Liver (tissue), 9 donors: Measurements from ENCODE around the gene C11orf68. TPM values are rescaled to one million over a fixed set of nuclear protein-coding genes. Genes with fewer than 3 reads are reported as not detected.

ENCODE experiments used
- DNase-seq: peaks from one replicate; pipeline ENCODE4 v3.0.0-alpha.2; 2017; ENCODE audit warnings: low spot score
- H3K27ac ChIP-seq, 2 donors: one replicate each; pipeline ENCODE4 v1.7.0; 2013; ENCODE audit warnings: inconsistent platforms in 2 of 2, low read length in 2 of 2, control low read depth in 1 of 2, low read depth in 1 of 2, mild to moderate bottlenecking in 1 of 2
- H3K27me3 ChIP-seq, 4 donors: one replicate each; pipeline versions ENCODE4 v1.6.1 to v1.7.0; 2013; ENCODE audit warnings: low read length in 3 of 4, inconsistent platforms in 1 of 4, mild to moderate bottlenecking in 1 of 4, moderate library complexity in 1 of 4; ENCODE audit not compliant: control insufficient read depth in 4 of 4, insufficient read depth in 4 of 4
- H3K36me3 ChIP-seq, 4 donors: one replicate each; pipeline versions ENCODE4 v1.6.1 to v1.7.0; 2013; ENCODE audit warnings: low read length in 3 of 4, mild to moderate bottlenecking in 3 of 4, low read depth in 1 of 4, moderate library complexity in 1 of 4; ENCODE audit not compliant: control insufficient read depth in 4 of 4, insufficient read depth in 3 of 4
- H3K4me1 ChIP-seq, 4 donors: one replicate each; pipeline versions ENCODE4 v1.6.1 to v1.7.0; 2013; ENCODE audit warnings: low read length in 3 of 4, mild to moderate bottlenecking in 3 of 4, moderate library complexity in 1 of 4; ENCODE audit not compliant: control insufficient read depth in 4 of 4, insufficient read depth in 4 of 4
- H3K4me3 ChIP-seq, 3 donors: one replicate each; pipeline versions ENCODE4 v1.6.1 to v1.7.0; 2013; ENCODE audit warnings: low read length in 3 of 3, control low read depth in 1 of 3, low read depth in 1 of 3, mild to moderate bottlenecking in 1 of 3
- H3K9ac ChIP-seq, 2 donors: one replicate each; pipeline ENCODE4 v1.7.0; 2013; ENCODE audit warnings: low read length in 2 of 2, mild to moderate bottlenecking in 2 of 2, moderate library complexity in 2 of 2, control low read depth in 1 of 2, low read depth in 1 of 2
- H3K9me3 ChIP-seq, 4 donors: one replicate each; pipeline versions ENCODE4 v1.6.1 to v1.7.0; 2013; ENCODE audit warnings: low read length in 3 of 4; ENCODE audit not compliant: control insufficient read depth in 4 of 4
- EGR1 ChIP-seq, 2 donors: IDR thresholded peaks; 2 replicates each; pipeline ENCODE4 v1.6.1; 2016 to 2018; ENCODE audit warnings: antibody characterized with exemption in 2 of 2, low read depth in 2 of 2
- FOXA1 ChIP-seq: IDR thresholded peaks from 2 replicates; pipeline ENCODE4 v1.6.1; 2016; ENCODE audit warnings: antibody characterized with exemption
- FOXA2 ChIP-seq: IDR thresholded peaks from 2 replicates; pipeline ENCODE4 v1.6.1; 2016; ENCODE audit warnings: antibody characterized with exemption
- GABPA ChIP-seq, 2 donors: IDR thresholded peaks in 1 of 2; conservative IDR thresholded peaks in 1 of 2; 2 replicates each; pipeline ENCODE4 v1.6.1; 2016; ENCODE audit warnings: antibody characterized with exemption in 2 of 2, mild to moderate bottlenecking in 1 of 2, moderate library complexity in 1 of 2
- HNF4A ChIP-seq, 2 donors: conservative IDR thresholded peaks; 2 replicates each; pipeline ENCODE4 v1.6.1; 2016; ENCODE audit warnings: antibody characterized with exemption in 2 of 2, mild to moderate bottlenecking in 2 of 2
- HNF4G ChIP-seq: IDR thresholded peaks from 2 replicates; pipeline ENCODE4 v1.6.1; 2016; ENCODE audit warnings: antibody characterized with exemption
- JUND ChIP-seq, 2 donors: IDR thresholded peaks; 2 replicates each; pipeline ENCODE4 v1.6.1; 2016; ENCODE audit warnings: antibody characterized with exemption in 2 of 2
- NR2F2 ChIP-seq: IDR thresholded peaks from 2 replicates; pipeline ENCODE4 v1.6.1; 2016; ENCODE audit warnings: antibody characterized with exemption
- RAD21 ChIP-seq, 2 donors: IDR thresholded peaks; 2 replicates each; pipeline ENCODE4 v1.6.1; 2016; ENCODE audit warnings: antibody characterized with exemption in 2 of 2, mild to moderate bottlenecking in 2 of 2
- RXRA ChIP-seq, 2 donors: IDR thresholded peaks; 2 replicates each; pipeline ENCODE4 v1.6.1; 2017 to 2018; ENCODE audit warnings: antibody characterized with exemption in 2 of 2, mild to moderate bottlenecking in 1 of 2
- SP1 ChIP-seq: IDR thresholded peaks from 2 replicates; pipeline ENCODE4 v1.6.1; 2018; ENCODE audit warnings: antibody characterized with exemption, mild to moderate bottlenecking
- TAF1 ChIP-seq: conservative IDR thresholded peaks from 2 replicates; pipeline ENCODE4 v1.6.1; 2016; ENCODE audit warnings: antibody characterized with exemption, mild to moderate bottlenecking
- YY1 ChIP-seq: IDR thresholded peaks from 2 replicates; pipeline ENCODE4 v1.6.1; 2016; ENCODE audit warnings: antibody characterized with exemption, mild to moderate bottlenecking
- whole genome bisulfite sequencing: extraction: QIAGEN DNeasy Blood & Tissue Kit; methylation state at CpG from one replicate; pipeline ENCODE4 v1.1.7; 2013; 5-methylcytosine and 5-hydroxymethylcytosine counted together
- polyA plus RNA-seq, 2 donors: library from polyadenylated mRNA; stranded (reverse) in 1 of 2; unstranded in 1 of 2; fragments of 200-250 nt in 1 of 2; fragments of >200 nt in 1 of 2; fragmentation: Nextera tagmentation in 1 of 2; extraction: Ambion mirVana in 1 of 2; gene quantifications; one replicate each; pipeline versions ENCODE4 v1.2.1 to v1.2.3, GENCODE V29; 2013 to 2015
- total RNA-seq, 2 donors: library from RNA; depleted of rRNA; stranded (reverse); fragments of >200 nt; gene quantifications; one replicate each; pipeline ENCODE4 v1.2.3, GENCODE V29; 2014
- TF ChIP-seq, protein P1 (sequence below): IDR thresholded peaks from 2 replicates; pipeline ENCODE4 v1.6.1; 2016; ENCODE audit warnings: antibody characterized with exemption
- TF ChIP-seq, protein P2 (sequence below): fragments of 150-350 bp; IDR thresholded peaks from 2 replicates; pipeline ENCODE4 v1.5.1; 2017; ENCODE audit warnings: improper control_type of control experiment, low read depth, low read length; ENCODE audit not compliant: missing input control
- TF ChIP-seq, protein P3 (sequence below): IDR thresholded peaks from 2 replicates; pipeline ENCODE4 v1.6.1; 2016; ENCODE audit warnings: antibody characterized with exemption
- TF ChIP-seq, protein P4 (sequence below): IDR thresholded peaks from 2 replicates; pipeline ENCODE4 v1.6.1; 2016; ENCODE audit warnings: antibody characterized with exemption, mild to moderate bottlenecking
- TF ChIP-seq, protein P5 (sequence below): IDR thresholded peaks from 2 replicates; pipeline ENCODE4 v1.6.1; 2016; ENCODE audit warnings: antibody characterized with exemption
- donor health status: healthy.
- donor health status: healthy.
- donor health status: healthy.
- donor health status: healthy.
- donor health status: healthy.

C11orf68 gene
- total and polyA plus RNA-seq, 4 donors = 4.4 to 15.4 (median 11.2) TPM

DNA sequence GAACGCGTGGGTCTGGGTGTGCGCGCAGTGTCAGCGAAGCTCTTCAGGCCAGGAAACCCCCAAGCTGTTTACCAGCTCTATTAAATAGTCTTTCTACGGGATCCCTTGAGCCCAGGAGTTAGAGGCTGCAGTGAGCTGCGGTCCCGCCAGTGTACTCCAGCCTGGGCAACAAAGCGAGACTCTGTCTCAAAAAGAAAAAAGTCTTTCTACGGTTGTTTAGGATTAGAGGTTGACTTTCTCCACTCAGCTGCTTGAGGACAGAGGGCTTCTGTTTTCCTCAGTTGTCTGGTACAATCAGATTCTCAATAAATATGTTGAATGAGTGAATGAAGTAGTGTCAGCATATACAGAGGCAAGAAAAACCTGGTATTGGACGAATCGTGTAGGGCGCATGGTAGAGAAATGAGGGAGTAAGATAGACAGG, 43.3 kb upstream of the C11orf68 start:
- peak overlapping the region; percentile 81 to 88 (median 87) for H3K4me3 ChIP-seq
- no peak for DNase-seq
- no peaks in the 10 kb centered on the region for H3K27me3 ChIP-seq
- H3K9ac ChIP-seq = peak overlapping the region in 1 of 2 donors; percentile 83
- peaks cover 5 to 21% (median 18%) of the 10 kb centered on the region in 4 donors for H3K4me1 ChIP-seq
- 8% methylated on average over 13 of the region's 13 CpGs for WGBS
- no peaks in the 10 kb centered on the region for H3K9me3 ChIP-seq
- peaks cover 15 to 30% (median 18%) of the 10 kb centered on the region in 4 donors for H3K36me3 ChIP-seq
- TF ChIP-seq FOXA1 (no peak), NR2F2 (no peak), GABPA (IDR thresholded peaks at IDR 0.05 in 1 of 2, conservative IDR thresholded peaks at IDR 0.05 in 1 of 2) (no peak), HNF4A (conservative IDR thresholded peaks at IDR 0.05) (no peak), YY1 (no peak), JUND (IDR thresholded peaks at IDR 0.05) (no peak), RAD21 (IDR thresholded peaks at IDR 0.05) (no peak), EGR1 (IDR thresholded peaks at IDR 0.05; ENCODE audit: low read depth in 2 of 2) (no peak), FOXA2 (no peak), HNF4G (no peak)
- TF ChIP-seq, protein P1, sequence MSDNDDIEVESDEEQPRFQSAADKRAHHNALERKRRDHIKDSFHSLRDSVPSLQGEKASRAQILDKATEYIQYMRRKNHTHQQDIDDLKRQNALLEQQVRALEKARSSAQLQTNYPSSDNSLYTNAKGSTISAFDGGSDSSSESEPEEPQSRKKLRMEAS = no peak
- TF ChIP-seq, protein P2, sequence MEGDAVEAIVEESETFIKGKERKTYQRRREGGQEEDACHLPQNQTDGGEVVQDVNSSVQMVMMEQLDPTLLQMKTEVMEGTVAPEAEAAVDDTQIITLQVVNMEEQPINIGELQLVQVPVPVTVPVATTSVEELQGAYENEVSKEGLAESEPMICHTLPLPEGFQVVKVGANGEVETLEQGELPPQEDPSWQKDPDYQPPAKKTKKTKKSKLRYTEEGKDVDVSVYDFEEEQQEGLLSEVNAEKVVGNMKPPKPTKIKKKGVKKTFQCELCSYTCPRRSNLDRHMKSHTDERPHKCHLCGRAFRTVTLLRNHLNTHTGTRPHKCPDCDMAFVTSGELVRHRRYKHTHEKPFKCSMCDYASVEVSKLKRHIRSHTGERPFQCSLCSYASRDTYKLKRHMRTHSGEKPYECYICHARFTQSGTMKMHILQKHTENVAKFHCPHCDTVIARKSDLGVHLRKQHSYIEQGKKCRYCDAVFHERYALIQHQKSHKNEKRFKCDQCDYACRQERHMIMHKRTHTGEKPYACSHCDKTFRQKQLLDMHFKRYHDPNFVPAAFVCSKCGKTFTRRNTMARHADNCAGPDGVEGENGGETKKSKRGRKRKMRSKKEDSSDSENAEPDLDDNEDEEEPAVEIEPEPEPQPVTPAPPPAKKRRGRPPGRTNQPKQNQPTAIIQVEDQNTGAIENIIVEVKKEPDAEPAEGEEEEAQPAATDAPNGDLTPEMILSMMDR = no peak
- TF ChIP-seq, protein P3, sequence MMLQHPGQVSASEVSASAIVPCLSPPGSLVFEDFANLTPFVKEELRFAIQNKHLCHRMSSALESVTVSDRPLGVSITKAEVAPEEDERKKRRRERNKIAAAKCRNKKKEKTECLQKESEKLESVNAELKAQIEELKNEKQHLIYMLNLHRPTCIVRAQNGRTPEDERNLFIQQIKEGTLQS = no peak
- H3K27ac ChIP-seq = no peak overlapping the region

DNA sequence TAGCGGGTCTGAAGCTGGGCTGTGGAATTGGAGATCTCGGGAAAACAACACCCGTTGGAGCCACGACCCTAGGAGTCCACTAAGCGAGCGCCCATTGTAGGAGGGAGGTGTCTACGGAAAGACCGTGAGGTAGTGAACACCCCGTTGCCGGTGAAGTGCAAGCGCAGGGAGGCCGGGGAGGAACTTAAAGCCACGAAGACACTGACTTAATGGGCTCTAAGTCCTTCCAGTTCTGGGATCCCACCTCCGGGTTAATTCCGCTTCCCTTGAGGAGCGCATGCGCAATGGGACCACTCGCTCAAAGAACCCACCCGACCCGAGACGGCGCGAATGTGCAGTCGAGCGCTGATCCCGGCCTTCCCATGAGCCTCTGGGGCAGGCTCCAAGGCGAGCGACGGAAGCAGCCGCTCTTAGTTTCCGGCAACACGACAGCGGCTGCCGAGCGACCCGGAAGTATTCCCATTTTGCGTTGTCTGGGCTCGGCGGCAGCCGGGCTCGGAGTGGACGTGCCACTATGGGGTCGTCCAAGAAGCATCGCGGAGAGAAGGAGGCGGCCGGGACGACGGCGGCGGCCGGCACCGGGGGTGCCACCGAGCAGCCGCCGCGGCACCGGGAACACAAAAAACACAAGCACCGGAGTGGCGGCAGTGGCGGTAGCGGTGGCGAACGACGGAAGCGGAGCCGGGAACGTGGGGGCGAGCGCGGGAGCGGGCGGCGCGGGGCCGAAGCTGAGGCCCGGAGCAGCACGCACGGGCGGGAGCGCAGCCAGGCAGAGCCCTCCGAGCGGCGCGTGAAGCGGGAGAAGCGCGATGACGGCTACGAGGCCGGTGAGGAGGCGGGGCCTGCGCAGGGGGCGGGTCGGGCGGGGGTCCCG, 42.6 kb upstream of the C11orf68 start, which contains the start of gene SART1:
Gene SART1 (plus strand): TSS at position 468 of the 874 bp plus-strand sequence. CDS start 47 bp downstream, at position 515.
- Histone ChIP-seq H3K9ac (peak within 1 kb of the TSS; percentile 83 to 98), H3K27ac (peak within 1 kb of the TSS; percentile 49 to 88), H3K4me1 (peaks cover 5 to 21% (median 18%) of the 10 kb centered on the region in 4 donors), H3K36me3 (peaks cover 12 to 23% (median 13%) of the 10 kb centered on the region in 4 donors), H3K9me3 (no peaks in the 10 kb centered on the region), H3K4me3 (peak within 1 kb of the TSS; percentile 81 to 97 (median 87)), H3K27me3 (no peaks in the 10 kb centered on the region)
- WGBS = under 1% methylated on average over 97 of the region's 97 CpGs
- DNase-seq = peak; percentile 93
- TF ChIP-seq NR2F2 (peak; percentile 38), JUND (IDR thresholded peaks at IDR 0.05) (no peak), TAF1 (peak; percentile 92), RXRA (IDR thresholded peaks at IDR 0.05) (peak; percentile 86 to 89), EGR1 (IDR thresholded peaks at IDR 0.05; ENCODE audit: low read depth in 2 of 2) (peak in 1 of 2 donors; percentile 73), FOXA1 (peak; percentile 22), YY1 (peak; percentile 96), SP1 (peak; percentile 63), GABPA (IDR thresholded peaks at IDR 0.05 in 1 of 2, conservative IDR thresholded peaks at IDR 0.05 in 1 of 2) (peak; percentile 87 to 100), HNF4A (conservative IDR thresholded peaks at IDR 0.05) (peak in 1 of 2 donors; percentile 21), RAD21 (IDR thresholded peaks at IDR 0.05) (peak in 1 of 2 donors; percentile 70), HNF4G (no peak), FOXA2 (no peak)
- TF ChIP-seq, protein P3 = no peak
- TF ChIP-seq, protein P4, sequence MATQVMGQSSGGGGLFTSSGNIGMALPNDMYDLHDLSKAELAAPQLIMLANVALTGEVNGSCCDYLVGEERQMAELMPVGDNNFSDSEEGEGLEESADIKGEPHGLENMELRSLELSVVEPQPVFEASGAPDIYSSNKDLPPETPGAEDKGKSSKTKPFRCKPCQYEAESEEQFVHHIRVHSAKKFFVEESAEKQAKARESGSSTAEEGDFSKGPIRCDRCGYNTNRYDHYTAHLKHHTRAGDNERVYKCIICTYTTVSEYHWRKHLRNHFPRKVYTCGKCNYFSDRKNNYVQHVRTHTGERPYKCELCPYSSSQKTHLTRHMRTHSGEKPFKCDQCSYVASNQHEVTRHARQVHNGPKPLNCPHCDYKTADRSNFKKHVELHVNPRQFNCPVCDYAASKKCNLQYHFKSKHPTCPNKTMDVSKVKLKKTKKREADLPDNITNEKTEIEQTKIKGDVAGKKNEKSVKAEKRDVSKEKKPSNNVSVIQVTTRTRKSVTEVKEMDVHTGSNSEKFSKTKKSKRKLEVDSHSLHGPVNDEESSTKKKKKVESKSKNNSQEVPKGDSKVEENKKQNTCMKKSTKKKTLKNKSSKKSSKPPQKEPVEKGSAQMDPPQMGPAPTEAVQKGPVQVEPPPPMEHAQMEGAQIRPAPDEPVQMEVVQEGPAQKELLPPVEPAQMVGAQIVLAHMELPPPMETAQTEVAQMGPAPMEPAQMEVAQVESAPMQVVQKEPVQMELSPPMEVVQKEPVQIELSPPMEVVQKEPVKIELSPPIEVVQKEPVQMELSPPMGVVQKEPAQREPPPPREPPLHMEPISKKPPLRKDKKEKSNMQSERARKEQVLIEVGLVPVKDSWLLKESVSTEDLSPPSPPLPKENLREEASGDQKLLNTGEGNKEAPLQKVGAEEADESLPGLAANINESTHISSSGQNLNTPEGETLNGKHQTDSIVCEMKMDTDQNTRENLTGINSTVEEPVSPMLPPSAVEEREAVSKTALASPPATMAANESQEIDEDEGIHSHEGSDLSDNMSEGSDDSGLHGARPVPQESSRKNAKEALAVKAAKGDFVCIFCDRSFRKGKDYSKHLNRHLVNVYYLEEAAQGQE = peak; percentile 39
- TF ChIP-seq, protein P2 = no peak
- TF ChIP-seq, protein P1 = no peak
- TF ChIP-seq, protein P5, sequence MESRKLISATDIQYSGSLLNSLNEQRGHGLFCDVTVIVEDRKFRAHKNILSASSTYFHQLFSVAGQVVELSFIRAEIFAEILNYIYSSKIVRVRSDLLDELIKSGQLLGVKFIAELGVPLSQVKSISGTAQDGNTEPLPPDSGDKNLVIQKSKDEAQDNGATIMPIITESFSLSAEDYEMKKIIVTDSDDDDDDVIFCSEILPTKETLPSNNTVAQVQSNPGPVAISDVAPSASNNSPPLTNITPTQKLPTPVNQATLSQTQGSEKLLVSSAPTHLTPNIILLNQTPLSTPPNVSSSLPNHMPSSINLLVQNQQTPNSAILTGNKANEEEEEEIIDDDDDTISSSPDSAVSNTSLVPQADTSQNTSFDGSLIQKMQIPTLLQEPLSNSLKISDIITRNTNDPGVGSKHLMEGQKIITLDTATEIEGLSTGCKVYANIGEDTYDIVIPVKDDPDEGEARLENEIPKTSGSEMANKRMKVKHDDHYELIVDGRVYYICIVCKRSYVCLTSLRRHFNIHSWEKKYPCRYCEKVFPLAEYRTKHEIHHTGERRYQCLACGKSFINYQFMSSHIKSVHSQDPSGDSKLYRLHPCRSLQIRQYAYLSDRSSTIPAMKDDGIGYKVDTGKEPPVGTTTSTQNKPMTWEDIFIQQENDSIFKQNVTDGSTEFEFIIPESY = no peak
